AG09309 (cell line): ENCODE measurements around the gene CDK2.
"Not testable (repeated sequence)": the region's sequence is repeated elsewhere in the genome, so short reads cannot be mapped to it uniquely, and the experiment has no call there.

ENCODE experiments used
- DNase-seq: peaks from one replicate; pipeline ENCODE4 v3.0.0-alpha.2; 2010; ENCODE audit warnings: low read depth
- H3K4me3 ChIP-seq: 2 replicates; pipeline ENCODE4 v1.5.1; 2011; ENCODE audit warnings: mild to moderate bottlenecking, low read depth, low read length, moderate library complexity; ENCODE audit not compliant: control insufficient read depth
- CTCF ChIP-seq: IDR thresholded peaks from 2 replicates; pipeline ENCODE4 v1.5.1; 2011; ENCODE audit warnings: mild to moderate bottlenecking, low read depth, low read length, inconsistent platforms; ENCODE audit not compliant: insufficient read depth, control insufficient read depth; ENCODE audit errors: missing control alignments

The CDK2 gene

GRCh38 chr12:55979069-55979468 is 12.4 kb downstream of the CDK2 start:
- no peak for DNase-seq
- TF ChIP-seq CTCF, result no peak
- no peak overlapping the region for H3K4me3 ChIP-seq

DNA sequence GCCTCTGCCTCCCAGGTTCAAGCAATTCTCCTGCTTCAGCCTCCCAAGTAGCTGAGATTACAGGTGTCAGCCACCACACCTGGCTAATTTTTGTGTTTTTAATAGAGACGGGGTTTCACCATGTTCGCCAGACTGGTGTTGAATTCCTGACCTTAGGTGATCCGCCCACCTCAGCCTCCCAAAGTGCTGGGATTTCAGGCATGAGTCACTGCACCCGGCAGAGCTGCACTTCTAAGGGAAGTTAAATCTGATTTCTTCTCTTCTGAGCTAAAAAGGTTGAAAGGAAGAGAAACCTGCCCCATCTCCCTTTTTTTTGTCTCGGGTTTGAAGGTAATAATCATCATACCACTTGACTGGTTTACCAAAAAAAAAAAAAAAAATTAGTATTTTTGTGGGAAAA is 15.3 kb downstream of the CDK2 start:
- not testable (repeated sequence) for DNase-seq, H3K4me3 ChIP-seq

DNA sequence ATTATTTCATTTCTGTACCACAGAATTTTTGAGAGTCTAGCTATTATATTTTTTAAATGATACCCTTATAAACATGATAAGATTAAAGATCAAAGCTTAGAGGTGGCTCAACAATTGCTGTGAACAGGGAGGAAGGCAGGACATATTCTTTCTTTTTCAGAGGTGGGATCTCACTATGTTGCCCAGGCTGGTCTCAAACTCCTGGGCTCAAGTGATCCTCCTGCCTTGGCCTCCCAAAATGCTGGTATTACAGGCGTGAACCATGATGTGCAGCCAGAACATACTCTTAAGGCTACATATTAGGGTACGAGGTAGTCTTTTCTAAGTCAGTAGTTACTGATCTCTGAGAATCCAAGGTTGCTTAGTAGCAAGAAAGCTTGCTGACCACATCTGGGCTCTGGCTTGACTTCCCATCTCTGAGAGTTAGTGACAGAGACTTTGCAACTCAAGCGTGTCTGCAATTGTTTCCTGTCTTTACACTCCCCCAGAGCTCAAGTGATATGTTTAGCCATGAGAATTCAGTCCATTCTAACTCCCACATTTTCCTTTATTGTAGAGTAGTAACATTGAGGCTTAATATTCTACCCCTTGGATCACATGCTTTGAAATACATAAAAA is 15.8 kb downstream of the CDK2 start:
- no peak for DNase-seq
- TF ChIP-seq CTCF, result no peak
- no peak overlapping the region for H3K4me3 ChIP-seq

GRCh38 chr12:55983232-55983842 is 16.7 kb downstream of the CDK2 start:
- DNase-seq, result no peak
- TF ChIP-seq CTCF, result no peak
- H3K4me3 ChIP-seq, result no peak overlapping the region

DNA sequence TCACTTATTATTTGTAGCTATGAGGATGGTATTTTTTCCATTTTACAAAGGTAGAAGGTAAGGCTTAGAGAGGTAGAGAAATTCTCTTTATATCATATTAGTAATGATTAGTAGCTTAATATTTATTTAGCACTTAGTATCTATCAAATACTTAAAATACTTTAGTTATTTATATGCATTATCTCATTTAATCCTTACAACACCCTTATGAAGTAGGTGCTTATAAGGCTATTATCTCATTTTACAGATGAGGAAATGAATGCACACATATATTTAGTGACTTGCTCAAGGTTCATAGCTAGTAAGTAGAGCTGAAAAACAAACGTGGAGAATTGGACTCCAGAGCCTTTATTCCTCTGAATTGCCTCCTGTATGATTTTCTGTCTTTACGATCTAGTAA is 18.2 kb downstream of the CDK2 start:
- no peak overlapping the region for H3K4me3 ChIP-seq
- no peak for TF ChIP-seq CTCF
- DNase-seq, result no peak

GRCh38 chr12:55985341-55985740 is 18.7 kb downstream of the CDK2 start:
- H3K4me3 ChIP-seq, result no peak overlapping the region
- no peak for TF ChIP-seq CTCF
- DNase-seq, result no peak

- DNase-seq, H3K4me3 ChIP-seq: not testable (repeated sequence)
Observed at GRCh38 chr12:55985976-55986375, 19.3 kb downstream of the CDK2 start.

- DNase-seq, result no peak
- TF ChIP-seq CTCF, result no peak
- no peak overlapping the region for H3K4me3 ChIP-seq
Observed at GRCh38 chr12:55991110-55991509, 24.5 kb downstream of the CDK2 start.
